ENCODE results near the gene ATF6B. TPM values are rescaled to one million over a fixed set of nuclear protein-coding genes. Genes with fewer than 3 reads are reported as not detected.

ATF6B gene
- total and polyA plus RNA-seq, 2 of the 13 experiments (the other 11 are each of a cell fraction or from before 2014, with no cell fraction given), result 18.1 to 44.0 TPM

DNA sequence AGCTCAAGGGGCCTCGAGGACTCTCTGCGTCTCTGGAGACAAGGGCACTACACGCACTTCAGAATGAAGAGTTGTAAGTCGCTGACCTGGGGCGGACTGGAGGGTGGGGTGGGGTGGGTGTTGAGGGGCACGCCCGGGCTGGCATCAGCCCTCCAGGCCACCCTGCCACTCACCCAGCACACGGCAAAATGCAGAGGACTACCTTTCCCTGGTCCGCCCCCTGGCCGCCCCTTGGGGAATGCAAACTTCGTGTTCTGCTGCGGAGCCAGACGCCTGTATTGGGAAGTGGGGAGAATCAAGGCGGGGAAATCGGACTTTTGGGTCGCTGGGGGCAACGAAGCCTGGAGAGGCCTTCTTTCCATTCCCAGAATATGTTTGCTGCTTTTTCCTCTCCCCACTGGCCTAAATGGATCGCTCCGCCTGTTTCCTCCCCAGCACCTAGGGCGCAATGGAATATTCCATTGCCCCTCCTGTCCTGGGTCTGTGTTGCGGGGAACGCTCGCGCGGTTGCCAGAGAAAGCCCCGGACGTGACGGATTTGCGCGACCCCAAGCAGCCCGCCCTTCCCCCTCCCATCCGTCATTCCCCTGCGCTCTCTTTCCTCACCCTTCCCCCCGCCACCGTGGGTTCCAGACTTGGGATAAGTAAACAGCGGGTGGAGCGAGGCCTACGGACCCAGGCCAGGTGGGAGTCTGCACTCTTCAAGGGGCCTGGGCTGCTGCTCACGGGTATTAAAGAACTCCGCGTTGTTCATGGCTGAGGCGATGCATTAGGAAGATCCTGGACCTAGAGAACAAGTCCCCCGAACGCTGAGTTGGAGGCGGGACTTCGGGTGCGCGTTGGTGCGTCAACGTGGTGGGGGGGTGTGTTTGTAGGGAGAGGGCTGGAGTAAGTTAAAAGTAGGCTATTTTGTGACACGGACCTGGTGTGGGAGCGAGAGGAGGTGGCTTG, 25.8 kb upstream of the ATF6B start, which contains the start of gene PPT2 (continued):
- TF ChIP-seq MAFG (CRISPR knock-in tag; IDR thresholded peaks at IDR 0.05) (no peak), AGO2 (optimal IDR thresholded peaks at IDR 0.05; ENCODE audit: low read depth, low read length) (no peak), MXD4 (CRISPR knock-in tag; IDR thresholded peaks at IDR 0.05) (no peak; the same call in 1 of the 2 replicates), HMG20B (CRISPR knock-in tag; conservative IDR thresholded peaks at IDR 0.05) (no peak; the same call in 1 of the 2 replicates), ZBTB21 (CRISPR knock-in tag; IDR thresholded peaks at IDR 0.05) (peak; percentile 50; the same call in 1 of the 2 replicates), JDP2 (CRISPR knock-in tag; IDR thresholded peaks at IDR 0.05; ENCODE audit: borderline replicate concordance) (no peak), ZFP82 (CRISPR knock-in tag; IDR thresholded peaks at IDR 0.05; ENCODE audit: borderline replicate concordance) (no peak; the same call in 1 of the 2 replicates), ZNF501 (CRISPR knock-in tag; IDR thresholded peaks at IDR 0.05) (peak; percentile 80), FOXK1 (CRISPR knock-in tag; IDR thresholded peaks at IDR 0.05; ENCODE audit: borderline replicate concordance, low read depth) (peak; percentile 76; the same call in 1 of the 2 replicates), PTBP1 (IDR thresholded peaks at IDR 0.05; ENCODE audit: low read depth, low read length, poor library complexity, severe bottlenecking) (no peak), KLF16 (CRISPR knock-in tag; IDR thresholded peaks at IDR 0.05) (no peak; a peak in 1 of 4 replicates), KDM6A (CRISPR knock-in tag; IDR thresholded peaks at IDR 0.05; ENCODE audit: low read depth) (peak; percentile 64; the same call in 1 of the 2 replicates), GZF1 (CRISPR knock-in tag; IDR thresholded peaks at IDR 0.05) (no peak), ZNF776 (CRISPR knock-in tag; IDR thresholded peaks at IDR 0.05) (0 out of 2 replicates have a peak, but pooled peaks have one; percentile 44), TCF12 (IDR thresholded peaks at IDR 0.05) (no peak), TCF12 (CRISPR knock-in tag; IDR thresholded peaks at IDR 0.05) (peak; percentile 68), KDM2A (CRISPR knock-in tag; IDR thresholded peaks at IDR 0.05; ENCODE audit: borderline replicate concordance, low read depth) (peak; percentile 58; the same call in 1 of the 2 replicates), ZNF253 (CRISPR knock-in tag; IDR thresholded peaks at IDR 0.05; ENCODE audit: borderline replicate concordance) (no peak)
- TF ChIP-seq, protein P1, sequence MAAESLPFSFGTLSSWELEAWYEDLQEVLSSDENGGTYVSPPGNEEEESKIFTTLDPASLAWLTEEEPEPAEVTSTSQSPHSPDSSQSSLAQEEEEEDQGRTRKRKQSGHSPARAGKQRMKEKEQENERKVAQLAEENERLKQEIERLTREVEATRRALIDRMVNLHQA (CRISPR knock-in tag; IDR thresholded peaks at IDR 0.05), result no peak
- TF ChIP-seq, protein P2, sequence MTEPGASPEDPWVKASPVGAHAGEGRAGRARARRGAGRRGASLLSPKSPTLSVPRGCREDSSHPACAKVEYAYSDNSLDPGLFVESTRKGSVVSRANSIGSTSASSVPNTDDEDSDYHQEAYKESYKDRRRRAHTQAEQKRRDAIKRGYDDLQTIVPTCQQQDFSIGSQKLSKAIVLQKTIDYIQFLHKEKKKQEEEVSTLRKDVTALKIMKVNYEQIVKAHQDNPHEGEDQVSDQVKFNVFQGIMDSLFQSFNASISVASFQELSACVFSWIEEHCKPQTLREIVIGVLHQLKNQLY (CRISPR knock-in tag; IDR thresholded peaks at IDR 0.05), result 0 out of 2 replicates have a peak, but pooled peaks have one; percentile 13

Measured in HepG2 (cell line).